Caki2 (cell line): ENCODE results near the gene TBC1D9. TPM values are rescaled to one million over a fixed set of nuclear protein-coding genes. Genes with fewer than 3 reads are reported as not detected.
A peak's percentile ranks its signal among the peaks of the same experiment; 100 is the strongest.

Experiments used
- DNase-seq: peaks from one replicate; pipeline ENCODE4 v3.0.0-alpha.2; 2015; ENCODE audit warnings: low read depth
- in situ Hi-C: cut with HindIII; loops from 2 replicates; pipeline ENCODE4 v1.10.0; 2016; ENCODE audit warnings: low sequenced_read_pairs, low pct_unique_long_range_greater_than_20kb, mixed read lengths
- total RNA-seq: library from RNA; depleted of rRNA; stranded (reverse); fragments of >200 nt; shearing (Covaris generic); gene quantifications from 2 replicates; pipeline ENCODE4 v1.2.3, GENCODE V29; 2014; ENCODE audit warnings: low replicate concordance; rRNA removed

Gene TBC1D9
- total RNA-seq, 1 experiment from 2014 or later: 22.4 TPM

- peak; percentile 18 for DNase-seq
- in situ Hi-C loops: no loop called here
Observed at GRCh38 chr4:140609548-140610425, 146.4 kb downstream of the TBC1D9 start.

DNA sequence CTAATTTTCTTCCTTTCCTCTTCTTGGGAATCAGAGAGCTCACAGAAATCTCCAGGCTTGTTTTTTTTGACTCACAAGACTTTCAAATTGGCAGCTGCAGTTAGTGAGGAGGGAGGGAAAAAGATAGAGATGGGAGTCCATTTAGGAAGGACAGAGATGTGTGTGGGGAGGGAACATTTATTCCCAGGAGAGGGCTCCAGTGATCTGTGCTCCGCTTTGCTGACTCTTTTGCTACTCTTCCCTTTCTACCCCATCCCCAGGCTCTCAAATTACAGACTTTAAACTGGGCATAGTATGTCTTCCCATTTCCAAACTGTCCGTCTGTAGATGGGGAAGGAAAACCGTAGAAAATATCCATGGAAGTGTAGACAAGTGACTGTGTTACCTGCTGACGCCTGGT is 148.3 kb downstream of the TBC1D9 start:
- in situ Hi-C loops: no loop called here
- DNase-seq: no peak

GRCh38 chr4:140604544-140604943 is 151.6 kb downstream of the TBC1D9 start:
- no peak for DNase-seq
- in situ Hi-C loops: no loop called here

DNA sequence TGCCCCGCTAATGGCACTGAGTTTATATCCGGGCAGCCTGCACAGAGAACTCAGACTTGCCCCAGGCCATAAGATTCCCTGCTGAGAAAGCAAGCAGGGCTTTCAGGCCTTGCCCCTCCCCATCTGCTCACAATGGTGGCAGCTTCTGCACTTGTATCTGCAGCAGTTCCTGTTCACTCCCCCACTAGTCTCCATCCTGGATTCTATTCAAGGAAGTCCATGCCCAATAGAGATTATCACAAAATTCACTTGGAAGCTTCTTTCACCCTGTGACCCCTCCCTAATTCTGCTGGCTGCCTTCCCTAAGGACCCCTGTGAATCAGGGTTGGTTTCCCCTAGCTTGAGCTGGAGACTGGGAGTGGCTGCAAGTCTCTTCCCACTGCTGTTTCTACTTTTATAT is 152.9 kb downstream of the TBC1D9 start:
- in situ Hi-C loops: no loop called here
- DNase-seq: no peak

GRCh38 chr4:140602714-140603113 is 153.5 kb downstream of the TBC1D9 start:
- in situ Hi-C loops: no loop called here
- no peak for DNase-seq

DNA sequence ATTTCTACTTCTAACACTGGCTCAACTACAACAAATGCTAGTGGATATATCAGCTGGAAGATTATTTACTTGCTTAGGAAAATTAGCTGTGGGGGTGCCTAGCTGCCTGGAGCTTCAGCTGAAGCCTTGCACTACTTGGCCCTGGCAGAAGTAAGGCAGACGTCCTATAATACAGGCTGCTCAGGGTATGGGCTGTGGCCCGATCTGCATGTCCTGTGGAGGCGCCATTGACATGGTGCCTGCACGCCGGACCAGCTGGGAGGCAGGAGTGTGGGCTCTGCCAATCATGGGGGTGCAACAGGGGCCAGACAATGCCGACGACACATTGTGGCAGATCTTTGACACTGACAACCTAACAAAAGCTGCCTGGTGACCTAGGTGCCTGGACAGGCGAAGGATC is 155.8 kb downstream of the TBC1D9 start:
- in situ Hi-C loops: no loop called here
- no peak for DNase-seq

- DNase-seq: peak; percentile 30
- in situ Hi-C loops: no loop called here
Observed at GRCh38 chr4:140595065-140595464, 161.1 kb downstream of the TBC1D9 start.

DNA sequence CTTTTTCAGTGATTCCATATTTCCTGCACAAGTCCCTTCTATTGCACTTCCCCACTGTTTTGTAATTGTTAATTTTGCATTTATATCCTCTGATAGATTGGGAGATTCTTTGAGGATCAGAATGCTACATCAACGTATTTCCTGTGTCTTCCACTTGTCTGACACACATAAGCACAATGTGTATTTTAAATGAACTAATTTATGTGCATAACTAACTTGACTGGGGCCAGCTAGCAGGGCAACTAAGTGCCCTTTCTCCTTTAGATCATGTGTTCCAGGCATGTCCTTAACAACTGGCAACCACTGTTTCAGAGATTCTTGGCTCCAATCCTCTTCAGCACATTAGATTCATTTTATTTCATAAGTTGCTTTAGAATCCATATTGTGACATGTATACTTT is 171.7 kb downstream of the TBC1D9 start:
- in situ Hi-C loops: no loop called here
- DNase-seq: no peak

- in situ Hi-C loops: no loop called here
- DNase-seq: no peak
Observed at GRCh38 chr4:140581078-140581477, 175.1 kb downstream of the TBC1D9 start.

DNA sequence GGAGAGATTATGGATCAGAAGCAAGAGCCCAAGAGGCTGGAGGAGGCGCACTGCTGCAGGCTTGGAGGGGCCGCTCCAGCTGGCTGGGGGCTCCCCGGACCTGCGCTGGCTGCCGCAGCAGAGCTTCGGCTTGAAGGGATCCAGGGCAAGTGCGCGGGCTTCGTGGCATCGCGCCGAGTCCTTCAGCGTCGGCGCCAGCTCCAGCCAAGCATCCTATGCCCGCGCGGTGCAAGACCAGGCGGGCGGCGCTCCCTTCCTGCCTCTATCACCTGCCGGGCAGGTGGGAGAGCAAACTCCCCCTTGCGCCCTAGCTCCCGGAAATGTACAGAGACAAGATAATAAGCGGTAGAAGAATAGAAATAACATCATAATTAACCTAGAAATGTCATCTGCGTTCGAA is 176.9 kb downstream of the TBC1D9 start:
- no peak for DNase-seq
- in situ Hi-C loops: no loop called here

GRCh38 chr4:140575489-140575888 is 180.7 kb downstream of the TBC1D9 start:
- DNase-seq: no peak
- in situ Hi-C loops: no loop called here

DNA sequence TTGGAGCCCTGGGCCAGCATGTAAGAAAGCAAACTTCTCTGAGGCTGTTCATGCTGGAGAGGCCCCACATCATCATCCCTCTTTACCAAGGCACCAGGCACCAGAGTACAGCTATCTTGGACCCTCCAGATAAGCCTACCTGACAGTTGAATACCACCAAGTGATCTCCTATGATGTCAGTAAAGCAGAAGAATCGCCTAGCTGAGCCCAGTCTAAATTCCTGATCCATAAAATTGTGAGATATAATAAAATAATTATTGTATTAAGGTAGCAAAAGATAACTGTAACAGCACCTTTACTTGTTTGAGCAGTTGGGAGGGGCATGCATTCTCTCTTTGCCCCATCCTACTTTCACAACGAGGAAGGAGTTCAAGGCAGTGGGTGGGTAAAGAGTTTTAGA is 184.6 kb downstream of the TBC1D9 start:
- in situ Hi-C loops: no loop called here
- no peak for DNase-seq

Other genes with a start within 250 kb of the TBC1D9 start
- gene ELMOD2, start 232.2 kb downstream of the TBC1D9 start, total RNA-seq: 13.1 and 41.8 TPM in 2 replicates
- not detected in 2 replicates for gene UCP1, start 187.4 kb downstream of the TBC1D9 start, total RNA-seq